NCI-H2196 (cell line): ENCODE results near the gene SPPL2B.

Source experiments
- DNase-seq: peaks from one replicate; lab custom pipeline; 2025; ENCODE audit not compliant: unreplicated experiment; lab: John Stamatoyannopoulos, UW

Gene SPPL2B

DNA sequence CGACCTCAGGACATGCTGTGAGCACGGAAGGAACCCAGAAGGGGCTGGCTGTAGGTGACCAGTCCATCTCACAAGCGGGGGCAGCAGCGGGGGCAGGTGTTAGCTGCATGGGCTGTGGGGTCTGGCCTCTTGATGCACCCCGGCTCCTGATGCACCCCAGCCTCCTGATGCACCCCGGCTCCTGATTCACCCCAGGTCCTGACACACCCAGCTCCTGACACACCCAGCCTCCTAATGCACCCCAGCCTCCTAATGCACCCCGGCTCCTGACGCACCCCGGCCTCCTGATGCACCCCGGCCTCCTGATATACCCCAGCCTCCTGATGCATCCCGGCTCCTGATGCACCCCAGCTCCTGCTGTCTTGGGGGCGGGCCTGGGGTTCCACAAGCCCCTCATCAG lies 7.5 kb upstream of the SPPL2B start:
- no peak for DNase-seq

- DNase-seq: no peak
Observed at GRCh38 chr19:2321565-2322283, 6.8 kb upstream of the SPPL2B start.

- no peak for DNase-seq
Observed at GRCh38 chr19:2323707-2324106, 4.8 kb upstream of the SPPL2B start.

DNA sequence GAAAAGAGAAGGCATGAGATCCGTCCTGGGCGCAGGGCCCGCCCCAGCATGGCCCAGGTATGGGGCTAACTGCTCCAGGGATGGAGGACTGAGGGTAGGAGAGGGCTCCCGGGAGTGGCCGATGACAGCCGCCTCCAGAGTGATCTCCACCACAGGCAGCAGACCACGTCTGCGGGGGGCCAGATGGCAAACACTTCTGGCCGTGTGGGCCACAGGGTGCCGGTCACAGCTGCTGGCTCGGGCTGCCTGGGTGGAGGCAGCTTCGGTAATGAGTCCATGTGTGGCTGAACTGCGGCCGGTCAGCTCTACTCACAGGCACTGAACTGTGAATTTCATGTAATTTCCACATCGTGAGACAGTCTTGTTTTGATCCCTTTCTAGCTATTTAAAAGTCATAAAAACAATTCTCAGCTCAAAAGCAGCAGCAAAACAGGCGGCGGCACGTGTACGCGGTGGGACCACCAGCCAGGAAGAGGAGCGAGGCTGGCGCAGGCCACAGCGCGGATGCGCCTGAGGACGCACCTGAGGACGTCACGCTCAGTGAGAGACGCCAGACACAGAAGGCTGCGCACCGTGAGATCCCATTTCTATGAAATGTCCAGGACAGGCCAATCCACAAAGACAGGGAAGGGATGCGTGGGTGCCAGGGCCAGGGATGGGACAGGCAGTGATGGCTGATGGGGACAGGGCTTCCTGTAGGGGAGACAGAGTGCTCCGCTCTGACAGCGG lies 4.1 kb upstream of the SPPL2B start:
- DNase-seq: no peak

DNA sequence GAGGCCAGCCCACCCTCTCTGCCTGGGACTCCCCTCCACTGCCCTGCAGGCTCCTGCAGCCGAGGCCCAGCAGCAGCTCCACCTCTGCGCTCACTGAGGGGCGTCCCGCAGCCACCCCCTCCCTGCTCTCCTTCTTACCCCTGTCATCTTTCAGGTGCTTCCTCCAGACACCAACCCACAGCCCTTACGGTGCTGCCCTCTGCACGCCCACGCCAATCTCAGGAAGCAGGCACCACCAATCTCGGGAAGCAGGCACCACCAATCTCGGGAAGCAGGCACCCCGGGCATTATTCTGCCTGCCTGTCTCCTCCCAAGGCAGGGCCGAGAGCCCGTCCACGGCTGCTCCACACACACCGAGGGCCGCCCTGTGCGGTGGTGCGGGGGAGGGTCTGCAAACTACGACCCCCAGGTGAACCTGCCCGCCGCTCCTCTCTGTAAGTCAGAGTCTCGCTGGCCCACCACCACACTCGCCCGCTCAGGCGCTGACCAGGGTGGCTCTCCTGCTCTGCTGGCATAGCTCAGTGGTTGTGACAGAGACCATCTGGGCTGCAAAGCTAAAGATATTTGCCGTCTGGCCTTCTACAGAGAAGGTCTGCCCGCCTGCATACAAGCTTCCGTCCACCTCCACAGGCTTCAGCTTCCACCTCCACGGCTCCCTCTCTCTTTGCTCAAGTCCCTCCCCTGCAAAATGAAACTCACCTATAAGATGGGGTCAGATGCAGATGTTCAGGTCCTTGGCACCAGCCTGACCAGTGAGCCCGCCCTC lies 3.0 kb upstream of the SPPL2B start:
- DNase-seq: no peak

GRCh38 chr19:2326699-2327360 lies 1.7 kb upstream of the SPPL2B start:
- no peak for DNase-seq

DNA sequence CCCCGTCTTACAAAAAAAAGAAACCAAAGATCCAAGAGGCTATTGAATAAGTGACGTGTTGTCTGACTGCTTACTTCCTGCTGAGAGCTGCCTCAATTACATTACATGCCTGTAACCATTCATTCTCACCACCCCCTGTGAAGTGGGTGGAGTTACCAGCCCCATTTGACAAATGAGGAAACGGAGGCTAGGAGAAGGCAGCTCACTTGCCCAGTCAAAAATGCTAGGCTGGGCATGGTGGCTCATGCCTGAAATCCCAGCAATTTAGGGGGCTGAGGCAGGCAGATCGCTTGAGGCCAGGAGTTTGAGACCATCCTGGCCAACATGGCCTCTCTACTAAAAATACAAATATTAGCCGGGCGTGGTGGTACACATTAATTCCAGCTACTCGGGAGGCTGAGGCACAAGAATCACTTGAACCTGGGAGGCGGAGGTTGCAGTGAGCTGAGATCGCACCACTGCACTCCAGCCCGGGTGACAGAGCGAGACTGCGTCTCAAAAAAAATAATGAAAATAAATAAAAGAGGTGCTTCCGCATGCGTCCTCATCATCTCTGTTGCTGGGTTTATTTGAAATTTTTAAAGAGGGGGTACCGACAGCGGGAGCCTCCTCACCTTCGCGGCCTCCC lies 597 bp upstream of the SPPL2B start:
- peak; percentile 59 for DNase-seq

DNA sequence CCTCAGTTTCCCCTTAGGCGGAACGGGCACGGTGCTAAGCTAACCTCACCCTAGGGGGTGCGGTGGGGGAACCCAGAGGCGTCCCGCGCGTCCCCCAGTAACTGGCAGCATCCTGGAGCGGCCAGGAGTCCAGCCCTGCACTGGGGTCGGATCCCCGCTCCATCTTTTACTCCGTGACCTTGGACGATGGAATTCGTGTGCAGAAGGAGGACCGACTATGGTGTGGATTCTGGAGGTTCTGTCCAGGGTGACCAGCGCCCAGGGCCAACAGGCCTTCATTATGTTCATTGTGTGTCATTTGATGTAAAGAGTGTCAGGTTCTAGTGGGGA lies 630 bp downstream of the SPPL2B start:
- no peak for DNase-seq

DNA sequence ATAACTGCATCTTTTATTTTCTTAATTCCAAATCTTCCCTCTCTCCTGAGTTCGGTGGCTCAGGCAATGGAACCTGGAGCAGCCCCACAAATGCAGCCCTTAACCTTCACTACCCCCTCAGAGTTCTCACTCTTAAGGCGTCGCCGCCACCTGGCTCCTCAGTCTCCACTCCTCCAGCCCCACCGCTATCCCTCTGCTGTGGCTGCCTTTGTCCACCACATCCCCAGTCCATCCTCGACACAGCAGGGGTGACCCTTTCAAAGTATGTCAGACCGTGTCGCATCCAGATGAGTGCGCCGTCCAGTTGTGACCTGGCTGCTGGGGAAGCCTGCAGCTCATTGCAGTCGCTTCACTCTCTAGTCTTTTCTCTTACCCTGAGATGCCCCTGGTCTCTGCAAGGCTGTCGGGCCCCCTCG lies 1.0 kb downstream of the SPPL2B start:
- DNase-seq: no peak

DNA sequence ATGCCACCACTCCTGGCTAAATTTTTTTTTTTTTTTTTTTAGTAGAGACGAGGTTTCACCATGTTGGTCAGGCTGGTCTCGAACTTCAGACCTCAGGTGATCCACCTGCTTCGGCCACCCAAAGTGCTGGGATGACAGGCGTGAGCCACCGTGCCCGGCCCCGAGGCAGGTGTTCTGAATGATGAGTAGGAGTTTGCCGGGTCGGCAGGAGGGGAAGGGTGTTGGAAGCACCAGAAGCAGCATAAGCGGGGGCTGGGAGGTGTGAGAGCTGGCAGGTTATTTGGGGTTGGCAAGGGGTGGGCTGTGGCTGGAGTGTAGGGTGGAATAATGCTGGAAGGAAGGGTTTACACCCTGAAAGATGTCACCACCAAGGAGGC lies 1.8 kb downstream of the SPPL2B start:
- DNase-seq: no peak

GRCh38 chr19:2330632-2331284 lies 2.3 kb downstream of the SPPL2B start:
- DNase-seq: peak; percentile 42

- no peak for DNase-seq
Observed at GRCh38 chr19:2331601-2332246, 3.2 kb downstream of the SPPL2B start.

DNA sequence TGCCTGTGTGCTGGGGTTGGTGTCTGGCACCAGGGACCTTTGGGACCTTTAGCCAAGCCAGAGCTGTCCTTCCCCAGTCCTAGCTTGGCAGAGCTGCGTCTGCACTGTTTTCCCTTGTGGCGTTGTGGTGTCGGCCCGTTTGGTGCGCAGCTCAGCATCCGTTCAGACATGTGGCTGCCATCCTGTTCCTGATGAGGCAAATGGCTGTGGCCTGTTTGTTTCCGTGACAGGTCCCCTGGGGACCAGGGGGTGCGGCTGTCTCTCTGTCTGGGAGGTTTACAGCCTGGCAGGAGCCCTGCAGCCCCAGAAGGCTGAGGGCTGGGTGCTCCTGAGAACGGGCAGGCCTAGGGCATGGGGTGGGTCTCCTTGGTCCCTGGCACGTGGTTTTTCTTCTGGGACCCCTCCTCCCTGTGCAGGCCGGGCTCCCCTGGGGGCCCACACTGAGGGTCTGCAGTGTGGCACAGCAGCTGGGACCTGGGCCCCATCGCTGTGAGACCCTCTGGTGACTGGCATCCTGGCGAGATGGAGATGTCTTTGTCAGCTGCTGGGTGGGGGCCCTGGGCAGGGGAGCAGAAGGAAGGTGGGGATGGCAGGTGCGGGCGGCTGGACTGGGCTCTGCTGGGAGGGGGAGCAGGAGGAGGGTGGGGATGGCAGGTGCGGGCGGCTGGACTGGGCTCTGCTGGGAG lies 4.0 kb downstream of the SPPL2B start:
- no peak for DNase-seq

GRCh38 chr19:2333027-2333806 lies 4.7 kb downstream of the SPPL2B start:
- DNase-seq: peak; percentile 88

DNA sequence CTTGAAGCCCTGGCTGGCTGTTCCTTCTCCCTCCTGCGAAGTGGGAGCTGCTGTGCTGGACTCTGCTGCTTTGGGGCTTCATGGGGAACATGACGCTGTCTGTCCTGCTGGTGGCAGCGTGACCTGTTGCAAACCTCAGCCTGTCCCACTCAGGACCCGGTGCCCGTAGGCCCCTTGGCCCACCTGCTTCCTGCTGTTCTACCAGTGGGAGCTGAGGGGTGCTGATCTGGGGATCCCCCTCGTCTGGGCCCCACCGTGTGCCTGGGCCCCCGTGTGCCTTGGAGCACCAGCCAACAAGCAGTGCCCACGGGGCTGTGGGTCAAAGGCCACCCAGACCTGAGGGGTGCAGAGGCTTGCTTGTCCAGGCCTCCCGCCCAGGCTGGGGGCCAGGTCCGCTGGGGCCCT lies 5.3 kb downstream of the SPPL2B start:
- DNase-seq: no peak

GRCh38 chr19:2334426-2334825 lies 5.9 kb downstream of the SPPL2B start:
- DNase-seq: no peak

DNA sequence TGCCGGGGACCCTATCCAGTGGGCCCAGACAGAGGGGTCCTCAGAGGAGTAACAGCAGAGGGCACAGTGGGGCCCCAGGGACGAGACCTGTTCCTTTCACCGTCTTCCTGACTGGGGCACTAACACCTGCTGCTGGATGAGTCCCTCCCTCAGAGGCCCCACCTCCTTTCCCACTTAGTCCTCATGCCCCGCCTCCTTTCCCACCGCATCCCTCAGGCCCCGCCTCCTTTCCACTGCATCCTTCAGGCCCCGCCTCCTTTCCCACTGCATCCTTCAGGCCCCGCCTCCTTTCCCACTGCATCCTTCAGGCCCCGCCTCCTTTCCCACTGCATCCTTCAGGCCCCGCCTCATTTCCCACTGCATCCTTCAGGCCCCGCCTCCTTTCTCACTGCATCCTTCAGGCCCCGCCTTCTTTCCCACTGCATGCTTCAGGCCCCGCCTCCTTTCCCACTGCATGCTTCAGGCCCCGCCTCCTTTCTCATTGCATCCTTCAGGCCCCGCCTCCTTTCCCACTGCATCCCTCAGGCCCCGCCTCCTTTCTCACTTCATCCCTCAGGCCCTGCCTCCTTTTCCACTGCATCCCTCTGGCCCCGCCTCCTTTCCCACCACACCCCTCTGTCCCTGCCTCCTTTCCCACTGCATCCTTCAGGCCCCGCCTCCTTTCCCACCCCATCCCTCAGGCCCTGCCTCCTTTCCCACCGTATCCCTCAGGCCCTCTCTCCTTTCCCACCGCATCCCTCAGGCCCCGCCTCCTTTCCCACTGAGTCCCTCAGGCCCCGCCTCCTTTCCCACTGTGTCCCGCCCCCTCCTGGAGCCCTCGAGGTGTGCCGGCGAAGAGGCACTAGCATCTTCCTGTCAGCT lies 6.7 kb downstream of the SPPL2B start:
- no peak for DNase-seq

- no peak for DNase-seq
Observed at GRCh38 chr19:2335848-2336247, 7.4 kb downstream of the SPPL2B start.
